Astrocyte of the spinal cord (primary cell): ENCODE data around the gene PRKX.
A peak's percentile ranks its signal among the peaks of the same experiment; 100 is the strongest.

ENCODE experiments used
- DNase-seq: peaks from one replicate; pipeline ENCODE4 v3.0.0; 2011; ENCODE audit warnings: low read depth, low spot score
- H3K4me3 ChIP-seq: 2 replicates; pipeline ENCODE4 v1.5.1; 2011; ENCODE audit warnings: low read depth, mild to moderate bottlenecking, low read length, moderate library complexity
- CTCF ChIP-seq: IDR thresholded peaks from 2 replicates; pipeline ENCODE4 v1.5.1; 2012; ENCODE audit warnings: low read depth, mild to moderate bottlenecking, low read length, inconsistent platforms
- in situ Hi-C: cut with HindIII; loops from 2 replicates; pipeline ENCODE4 v1.10.0; 2017; ENCODE audit warnings: low sequenced_read_pairs

PRKX gene

DNA sequence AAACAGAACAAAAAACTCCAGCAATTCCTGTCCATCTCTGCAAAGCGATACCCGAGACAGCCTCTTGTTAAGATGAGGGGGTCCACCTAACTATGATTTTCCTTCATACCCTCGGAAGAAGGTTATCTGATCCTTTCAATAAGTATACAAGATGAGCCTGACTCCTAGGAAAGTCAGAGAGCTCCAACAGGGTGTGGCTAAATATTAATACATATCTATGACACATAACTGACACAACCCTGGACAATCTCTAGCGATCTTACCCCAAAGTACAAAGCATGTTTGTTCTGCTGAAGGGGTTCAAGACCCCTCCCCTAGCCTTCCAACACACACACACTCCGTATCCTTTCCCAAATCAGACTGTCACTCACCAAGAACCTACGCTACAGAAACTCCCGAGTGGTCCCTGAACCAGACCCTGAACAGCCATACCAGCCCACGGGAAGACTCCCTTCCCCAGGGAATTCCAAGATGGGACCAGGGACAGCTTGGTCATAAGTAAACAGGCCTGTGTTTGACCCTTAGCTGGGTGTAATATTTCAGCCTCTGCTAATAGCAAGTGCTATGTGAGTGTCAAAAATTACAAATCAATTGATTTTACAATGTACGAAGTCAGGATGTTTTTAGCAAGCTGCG is 110.3 kb downstream of the PRKX start:
- in situ Hi-C loops = no loop called here
- TF ChIP-seq CTCF = no peak
- no peak for DNase-seq
- no peak overlapping the region for H3K4me3 ChIP-seq

- in situ Hi-C loops = no loop called here
- DNase-seq = peak; percentile 47
- TF ChIP-seq CTCF = no peak
- no peak overlapping the region for H3K4me3 ChIP-seq
Measured at GRCh38 chrX:3599802-3600430, 113.5 kb downstream of the PRKX start.

DNA sequence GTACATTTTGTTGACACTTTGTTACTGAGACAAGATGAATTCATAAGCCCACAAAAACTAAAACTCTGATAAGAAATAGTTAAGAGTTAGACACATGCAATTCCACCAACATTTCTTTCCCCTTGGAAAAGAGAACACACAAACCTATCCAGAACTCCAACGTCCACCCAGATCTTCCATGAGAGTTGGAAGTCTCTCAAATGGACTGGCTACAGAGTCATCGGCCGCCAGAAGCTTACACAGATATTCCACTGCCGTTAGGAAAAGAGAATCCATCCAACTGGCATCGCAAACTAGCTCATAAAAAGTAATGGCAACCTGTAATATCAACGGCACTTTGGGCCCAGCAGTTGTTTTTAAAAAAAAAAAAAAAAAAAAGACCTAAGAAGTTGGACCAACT is 114.7 kb downstream of the PRKX start:
- no peak for DNase-seq
- no peak overlapping the region for H3K4me3 ChIP-seq
- TF ChIP-seq CTCF = no peak
- in situ Hi-C loops = no loop called here

GRCh38 chrX:3598046-3598605 is 115.3 kb downstream of the PRKX start:
- no peak for DNase-seq
- H3K4me3 ChIP-seq = no peak overlapping the region
- in situ Hi-C loops = no loop called here
- no peak for TF ChIP-seq CTCF

- DNase-seq = no peak
- TF ChIP-seq CTCF = no peak
- H3K4me3 ChIP-seq = no peak overlapping the region
- in situ Hi-C loops = no loop called here
Measured at GRCh38 chrX:3592184-3592583, 121.3 kb downstream of the PRKX start.

DNA sequence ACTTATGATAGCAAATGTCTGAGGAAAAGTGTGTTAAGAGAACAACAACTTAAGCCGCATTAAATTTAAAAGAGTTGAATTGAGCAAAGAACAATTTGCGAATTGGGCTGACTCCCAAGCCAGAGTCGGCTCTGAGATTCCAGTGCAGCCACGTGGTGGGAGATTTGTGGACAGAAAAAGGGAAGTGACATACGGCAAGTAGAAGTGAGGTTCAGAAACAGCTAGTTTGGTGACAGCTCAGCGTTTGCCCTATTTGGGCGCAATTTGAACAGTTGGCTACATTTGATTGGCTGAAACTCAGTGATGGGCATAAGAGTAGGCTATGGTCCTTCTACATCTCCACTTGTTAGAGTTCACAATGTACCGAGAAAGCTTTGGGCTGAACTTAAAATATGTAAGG is 124.0 kb downstream of the PRKX start:
- H3K4me3 ChIP-seq = no peak overlapping the region
- no peak for TF ChIP-seq CTCF
- no peak for DNase-seq
- in situ Hi-C loops = no loop called here
